ENCODE measurements around the gene ZNF561.

The ZNF561 gene

GRCh38 chr19:9622531-9622930 lies 1.5 kb upstream of the ZNF561 start (continued):
- TF ChIP-seq, protein P1, sequence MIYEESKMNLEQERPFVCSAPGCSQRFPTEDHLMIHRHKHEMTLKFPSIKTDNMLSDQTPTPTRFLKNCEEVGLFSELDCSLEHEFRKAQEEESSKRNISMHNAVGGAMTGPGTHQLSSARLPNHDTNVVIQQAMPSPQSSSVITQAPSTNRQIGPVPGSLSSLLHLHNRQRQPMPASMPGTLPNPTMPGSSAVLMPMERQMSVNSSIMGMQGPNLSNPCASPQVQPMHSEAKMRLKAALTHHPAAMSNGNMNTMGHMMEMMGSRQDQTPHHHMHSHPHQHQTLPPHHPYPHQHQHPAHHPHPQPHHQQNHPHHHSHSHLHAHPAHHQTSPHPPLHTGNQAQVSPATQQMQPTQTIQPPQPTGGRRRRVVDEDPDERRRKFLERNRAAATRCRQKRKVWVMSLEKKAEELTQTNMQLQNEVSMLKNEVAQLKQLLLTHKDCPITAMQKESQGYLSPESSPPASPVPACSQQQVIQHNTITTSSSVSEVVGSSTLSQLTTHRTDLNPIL (CRISPR knock-in tag; IDR thresholded peaks at IDR 0.05; ENCODE audit: low read depth), result no peak
- TF ChIP-seq TSHZ2 (CRISPR knock-in tag; IDR thresholded peaks at IDR 0.05) (no peak), ZNF8 (CRISPR knock-in tag; IDR thresholded peaks at IDR 0.05) (no peak), PATZ1 (CRISPR knock-in tag; IDR thresholded peaks at IDR 0.05; ENCODE audit: borderline replicate concordance) (no peak), GLIS3 (CRISPR knock-in tag; IDR thresholded peaks at IDR 0.05) (no peak), ZFP3 (CRISPR knock-in tag; IDR thresholded peaks at IDR 0.05) (no peak), RARB (CRISPR knock-in tag; IDR thresholded peaks at IDR 0.05) (no peak)

GRCh38 chr19:9620842-9621155 lies 233 bp downstream of the ZNF561 start:
- TF ChIP-seq, protein P1 (CRISPR knock-in tag; IDR thresholded peaks at IDR 0.05; ENCODE audit: low read depth), result no peak
- ATAC-seq, result no peak

GRCh38 chr19:9615844-9616243 lies 5.2 kb downstream of the ZNF561 start:
- ATAC-seq, result no peak
- TF ChIP-seq OSR1 (CRISPR knock-in tag; IDR thresholded peaks at IDR 0.05) (no peak), ZNF8 (CRISPR knock-in tag; IDR thresholded peaks at IDR 0.05) (no peak), ZFP30 (CRISPR knock-in tag; IDR thresholded peaks at IDR 0.05) (no peak), ZC3H10 (CRISPR knock-in tag; IDR thresholded peaks at IDR 0.05) (no peak)

DNA sequence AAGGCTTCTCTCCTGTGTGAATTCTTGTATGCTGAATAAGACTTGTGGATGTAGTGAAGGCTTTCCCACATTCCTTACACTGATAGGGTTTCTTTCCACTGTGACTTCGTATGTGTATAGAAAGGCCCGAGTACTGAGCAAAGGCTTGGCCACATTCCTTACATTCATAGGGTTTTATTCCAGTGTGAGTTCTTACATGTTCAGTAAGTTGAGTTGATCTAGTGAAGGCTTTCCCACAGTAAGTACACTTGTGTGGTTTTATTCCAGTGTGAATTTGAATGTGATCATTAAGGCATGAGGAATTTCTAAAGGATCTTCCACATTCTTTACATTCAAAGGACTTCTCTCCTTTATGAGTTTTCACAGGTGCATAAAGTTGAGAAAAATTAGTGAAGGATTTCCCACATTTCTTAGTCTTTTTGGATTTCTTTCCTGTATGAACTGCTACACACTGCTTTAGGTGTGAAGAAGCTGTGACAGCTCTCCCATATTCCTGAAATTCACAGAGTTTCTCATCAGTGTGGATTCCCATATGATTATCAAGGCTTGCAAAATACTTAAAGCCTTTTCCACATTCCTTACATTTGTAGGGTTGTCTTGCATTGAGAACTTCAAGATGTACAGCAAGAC lies 10.4 kb downstream of the ZNF561 start:
- TF ChIP-seq CSDC2 (CRISPR knock-in tag; IDR thresholded peaks at IDR 0.05) (no peak), ZNF70 (CRISPR knock-in tag; IDR thresholded peaks at IDR 0.05) (no peak), TCF4 (CRISPR knock-in tag; IDR thresholded peaks at IDR 0.05; ENCODE audit: borderline replicate concordance) (no peak), SNAI2 (CRISPR knock-in tag; IDR thresholded peaks at IDR 0.05) (no peak), ZNF8 (CRISPR knock-in tag; IDR thresholded peaks at IDR 0.05) (no peak), RARB (CRISPR knock-in tag; IDR thresholded peaks at IDR 0.05) (no peak), TOX (CRISPR knock-in tag; IDR thresholded peaks at IDR 0.05; ENCODE audit: borderline replicate concordance) (no peak), TSHZ2 (CRISPR knock-in tag; IDR thresholded peaks at IDR 0.05) (no peak)
- no peak for ATAC-seq

DNA sequence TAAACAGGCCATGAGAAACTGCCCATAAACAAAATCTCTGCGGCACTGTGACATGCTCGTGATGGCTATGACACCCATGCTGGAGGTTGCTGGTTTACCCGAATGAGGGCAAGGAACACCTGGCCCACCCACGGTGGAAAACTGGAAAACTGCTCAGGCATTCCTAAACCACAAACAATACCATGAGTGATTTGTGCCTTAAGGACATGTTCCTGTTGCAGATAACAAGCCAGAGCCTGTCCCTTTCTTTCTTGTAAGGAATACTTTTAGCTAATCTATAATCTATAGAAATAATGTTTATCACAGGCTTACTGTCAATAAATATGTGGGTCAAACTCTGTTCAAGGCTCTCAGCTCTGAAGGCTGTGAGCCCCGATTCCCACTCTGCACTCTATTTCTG lies 12.1 kb downstream of the ZNF561 start:
- no peak for ATAC-seq
- no peak for TF ChIP-seq ZFP30 (CRISPR knock-in tag; IDR thresholded peaks at IDR 0.05)
- TF ChIP-seq PPARA (CRISPR knock-in tag; IDR thresholded peaks at IDR 0.05; ENCODE audit: borderline replicate concordance), result no peak
- TF ChIP-seq BACH2 (CRISPR knock-in tag; IDR thresholded peaks at IDR 0.05; ENCODE audit: borderline replicate concordance), result no peak
- no peak for TF ChIP-seq TCF4 (CRISPR knock-in tag; IDR thresholded peaks at IDR 0.05; ENCODE audit: borderline replicate concordance)
- no peak for TF ChIP-seq OSR1 (CRISPR knock-in tag; IDR thresholded peaks at IDR 0.05)
